AG09309 (cell line): Measurements from ENCODE around the gene CHCHD6.

ENCODE experiments used
- DNase-seq: peaks from one replicate; pipeline ENCODE4 v3.0.0-alpha.2; 2010; ENCODE audit warnings: low read depth
- H3K4me3 ChIP-seq: 2 replicates; pipeline ENCODE4 v1.5.1; 2011; ENCODE audit warnings: mild to moderate bottlenecking, low read depth, low read length, moderate library complexity; ENCODE audit not compliant: control insufficient read depth
- TF ChIP-seq, protein P1 (sequence below): IDR thresholded peaks from 2 replicates; pipeline ENCODE4 v1.5.1; 2011; ENCODE audit warnings: mild to moderate bottlenecking, low read depth, low read length, inconsistent platforms; ENCODE audit not compliant: insufficient read depth, control insufficient read depth; ENCODE audit errors: missing control alignments

The CHCHD6 gene

DNA sequence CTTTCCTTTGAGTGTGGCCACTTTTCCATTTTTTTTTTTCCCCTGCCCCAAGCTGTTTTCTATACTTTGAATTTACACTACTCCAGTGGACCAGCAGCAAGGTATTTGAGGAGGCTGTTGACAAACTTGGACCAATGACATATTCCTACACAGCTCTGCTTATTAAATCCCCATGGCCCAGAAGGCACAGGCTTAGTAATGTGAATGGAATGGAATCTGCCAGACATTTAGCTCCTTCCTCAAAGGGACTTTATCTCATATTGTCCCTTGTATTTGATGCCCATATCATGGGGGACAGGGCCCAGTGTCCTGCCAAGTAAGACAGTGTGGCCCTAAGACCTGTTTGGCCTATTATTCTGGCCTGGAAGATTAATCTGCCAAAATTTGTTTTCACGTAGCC, 107.5 kb downstream of the CHCHD6 start:
- peak; percentile 13 for DNase-seq
- TF ChIP-seq, protein P1, sequence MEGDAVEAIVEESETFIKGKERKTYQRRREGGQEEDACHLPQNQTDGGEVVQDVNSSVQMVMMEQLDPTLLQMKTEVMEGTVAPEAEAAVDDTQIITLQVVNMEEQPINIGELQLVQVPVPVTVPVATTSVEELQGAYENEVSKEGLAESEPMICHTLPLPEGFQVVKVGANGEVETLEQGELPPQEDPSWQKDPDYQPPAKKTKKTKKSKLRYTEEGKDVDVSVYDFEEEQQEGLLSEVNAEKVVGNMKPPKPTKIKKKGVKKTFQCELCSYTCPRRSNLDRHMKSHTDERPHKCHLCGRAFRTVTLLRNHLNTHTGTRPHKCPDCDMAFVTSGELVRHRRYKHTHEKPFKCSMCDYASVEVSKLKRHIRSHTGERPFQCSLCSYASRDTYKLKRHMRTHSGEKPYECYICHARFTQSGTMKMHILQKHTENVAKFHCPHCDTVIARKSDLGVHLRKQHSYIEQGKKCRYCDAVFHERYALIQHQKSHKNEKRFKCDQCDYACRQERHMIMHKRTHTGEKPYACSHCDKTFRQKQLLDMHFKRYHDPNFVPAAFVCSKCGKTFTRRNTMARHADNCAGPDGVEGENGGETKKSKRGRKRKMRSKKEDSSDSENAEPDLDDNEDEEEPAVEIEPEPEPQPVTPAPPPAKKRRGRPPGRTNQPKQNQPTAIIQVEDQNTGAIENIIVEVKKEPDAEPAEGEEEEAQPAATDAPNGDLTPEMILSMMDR: no peak

DNA sequence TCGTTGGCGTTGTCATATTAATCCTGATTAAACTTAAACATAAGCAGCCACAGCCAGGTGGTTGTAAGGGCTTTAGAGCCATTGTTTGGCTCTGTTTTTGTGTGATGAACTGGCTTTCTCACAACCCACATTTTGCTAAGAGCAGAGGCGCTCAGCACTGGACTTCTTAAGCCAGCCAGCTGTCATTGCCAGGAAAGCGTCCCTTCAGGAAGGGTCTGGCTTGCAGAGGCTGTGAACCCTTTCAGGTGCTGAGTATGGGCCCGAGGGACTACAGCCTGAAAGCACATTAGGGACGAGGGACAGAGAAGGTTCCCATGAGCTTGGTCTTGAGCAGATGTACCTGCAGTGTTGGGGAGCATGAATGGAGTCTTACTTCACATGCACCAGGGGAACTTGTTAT, 112.3 kb downstream of the CHCHD6 start:
- no peak for DNase-seq
- TF ChIP-seq, protein P1: no peak
- no peak overlapping the region for H3K4me3 ChIP-seq

More for the DNA sequence above, 107.5 kb downstream of the CHCHD6 start:
- no peak overlapping the region for H3K4me3 ChIP-seq

DNA sequence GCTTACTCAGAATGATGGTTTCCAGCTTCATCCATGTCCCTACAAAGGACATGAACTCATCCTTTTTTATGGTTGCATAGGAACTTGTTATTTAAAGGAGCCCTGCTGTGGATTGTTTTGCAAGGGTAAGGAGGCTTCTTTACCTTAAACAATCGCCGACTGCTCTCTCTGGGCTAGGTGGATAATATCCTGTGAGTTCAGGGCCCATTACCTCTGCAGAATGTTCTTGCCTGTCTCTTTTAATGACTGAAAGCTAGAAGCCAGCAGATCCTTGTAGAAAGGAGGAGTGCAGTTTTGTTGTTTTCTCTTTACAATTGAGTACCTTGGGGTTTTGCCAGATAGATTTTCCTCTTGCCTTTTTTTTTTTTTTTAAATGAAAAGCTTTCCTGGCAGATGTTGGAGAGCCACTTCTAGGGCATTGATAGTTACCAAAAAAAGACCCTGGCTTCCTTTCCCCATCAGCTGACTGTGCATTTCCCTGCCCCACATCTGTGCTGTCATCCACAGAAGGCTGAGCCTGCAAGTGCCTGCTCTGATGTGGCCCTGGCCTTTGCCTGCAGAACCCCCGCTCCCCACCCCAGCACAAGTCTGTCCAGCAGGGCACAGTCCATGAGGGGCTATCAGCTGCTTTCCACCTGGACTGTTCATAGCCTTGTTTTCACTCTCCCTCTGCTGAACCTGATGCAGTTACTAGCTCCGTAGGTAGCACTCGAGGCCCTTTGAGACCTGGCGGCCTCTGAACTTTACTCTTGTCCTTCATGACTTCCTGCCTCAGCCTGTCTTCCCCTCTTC, 113.1 kb downstream of the CHCHD6 start:
- TF ChIP-seq, protein P1: no peak
- no peak for DNase-seq
- H3K4me3 ChIP-seq: no peak overlapping the region

DNA sequence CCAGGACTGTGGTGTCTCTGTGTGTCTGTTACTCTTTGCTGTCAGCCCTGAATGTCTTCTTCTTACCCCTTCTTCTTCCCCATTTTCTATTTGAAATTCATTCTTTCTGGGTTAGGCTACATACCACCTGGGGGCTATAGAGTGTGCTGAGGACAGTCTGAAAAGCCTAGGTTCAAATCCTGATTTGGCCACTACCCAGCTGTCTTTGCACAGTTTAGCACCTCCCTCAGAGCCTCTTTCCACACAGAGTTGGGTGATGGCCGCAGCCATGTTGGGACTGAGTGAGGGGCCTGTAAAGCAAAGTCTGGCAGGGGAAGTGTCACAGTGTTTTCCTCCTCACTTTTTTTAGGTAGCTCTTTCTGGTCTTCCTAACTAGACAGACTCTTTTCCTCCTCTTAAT, 113.7 kb downstream of the CHCHD6 start:
- no peak overlapping the region for H3K4me3 ChIP-seq
- TF ChIP-seq, protein P1: no peak
- DNase-seq: no peak

DNA sequence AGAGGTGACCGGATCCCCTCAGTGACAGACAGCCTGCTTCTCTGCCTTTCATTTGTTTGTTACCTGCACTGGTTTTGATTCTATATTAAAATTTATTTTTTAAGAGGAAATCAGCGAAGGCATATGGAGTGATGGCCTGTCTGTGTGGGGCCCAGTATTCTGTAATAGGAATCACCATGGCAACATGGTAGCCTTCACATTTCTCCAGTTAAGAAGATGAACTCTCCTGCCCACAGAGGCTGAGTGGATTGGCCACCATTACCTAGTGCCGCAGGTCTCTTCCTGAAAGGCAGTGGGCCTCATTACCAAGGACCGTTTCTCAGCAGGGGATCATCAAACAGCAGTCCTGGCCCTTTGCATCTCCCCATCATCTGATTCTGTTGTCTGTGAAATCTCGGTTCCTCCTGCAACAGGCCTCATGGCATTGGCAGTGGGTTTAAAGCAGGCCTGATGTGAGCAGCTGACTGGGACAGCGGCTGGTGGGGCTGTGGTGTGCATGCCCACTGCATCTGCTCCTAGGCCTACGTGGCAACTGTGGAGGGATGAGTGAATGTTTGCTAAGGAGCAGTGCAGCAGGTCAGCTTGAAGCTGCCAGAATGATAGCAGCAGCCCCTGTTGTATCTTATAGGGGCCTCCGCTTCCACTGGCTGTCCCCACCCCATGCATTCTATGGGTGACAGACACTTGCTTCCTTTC, 114.5 kb downstream of the CHCHD6 start:
- TF ChIP-seq, protein P1: no peak
- H3K4me3 ChIP-seq: no peak overlapping the region

DNA sequence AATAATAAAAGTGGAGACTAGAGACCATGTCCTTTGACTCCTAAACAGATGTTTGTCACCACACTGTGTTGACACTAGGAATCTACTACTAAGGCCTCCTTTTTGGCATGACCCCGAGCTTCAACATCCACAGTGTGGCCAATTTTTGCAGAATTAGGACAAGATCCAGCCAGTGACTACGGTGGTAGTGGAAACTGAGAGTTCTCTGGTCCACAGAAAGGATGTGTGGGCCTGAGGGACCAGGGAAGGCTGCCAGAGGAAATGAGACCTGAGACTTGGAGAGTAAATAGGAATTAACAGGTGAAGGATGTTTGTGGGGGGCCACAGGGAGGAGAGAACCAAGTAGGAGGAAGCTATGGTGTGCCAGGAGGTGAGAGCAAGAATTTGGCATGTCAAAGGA, 122.7 kb downstream of the CHCHD6 start:
- no peak for DNase-seq
- H3K4me3 ChIP-seq: no peak overlapping the region
- TF ChIP-seq, protein P1: no peak

More for the DNA sequence above, 114.5 kb downstream of the CHCHD6 start:
- DNase-seq: no peak
